ENCODE results near the gene IQGAP2.

- no peak for TF ChIP-seq POLR2A (IDR thresholded peaks at IDR 0.05; ENCODE audit: control extremely low read depth in 1 of 2, low read depth in 2 of 2, low read length in 2 of 2)
- TF ChIP-seq CTCF (IDR thresholded peaks at IDR 0.05; ENCODE audit: control extremely low read depth in 1 of 3, insufficient read depth in 1 of 3, low read depth in 1 of 3, low read length in 3 of 3): no peak
- no peak for TF ChIP-seq POLR2AphosphoS5 (IDR thresholded peaks at IDR 0.05; ENCODE audit: low read depth, low read length)
- TF ChIP-seq CHD1 (IDR thresholded peaks at IDR 0.05; ENCODE audit: low read depth, low read length): no peak
- TF ChIP-seq TAF1 (IDR thresholded peaks at IDR 0.05; ENCODE audit: low read depth, low read length): no peak
- no peak for TF ChIP-seq RXRA (IDR thresholded peaks at IDR 0.05; ENCODE audit: insufficient read depth, low read depth, low read length)
- TF ChIP-seq MAFK (IDR thresholded peaks at IDR 0.05; ENCODE audit: low read depth, low read length): no peak
These were observed 66.7 kb downstream of the IQGAP2 start for GRCh38 chr5:76469656-76470290.

Data from H1 (cell line).